ENCODE measurements around the gene ARHGEF40. TPM values are rescaled to one million over a fixed set of nuclear protein-coding genes. Genes with fewer than 3 reads are reported as not detected.

The ARHGEF40 gene
- total RNA-seq, 3 donors from 2014 or later: 44.3 to 69.3 (median 47.8) TPM

GRCh38 chr14:21030531-21030930 lies 39.6 kb upstream of the ARHGEF40 start:
- Histone ChIP-seq H3K4me1 (ENCODE audit: low read depth) (no peaks in the 10 kb centered on the region), H3K9me3 (no peaks in the 10 kb centered on the region), H3K36me3 (ENCODE audit: low read depth) (no peaks in the 10 kb centered on the region), H3K4me3 (no peak overlapping the region)
- intact Hi-C loops (cut with DNase I, micrococcal nuclease): no loop called here
- ATAC-seq: no peak
- DNase-seq: no peak
- TF ChIP-seq CTCF (IDR thresholded peaks at IDR 0.05): no peak

GRCh38 chr14:21032326-21033132 lies 37.6 kb upstream of the ARHGEF40 start:
- TF ChIP-seq CTCF (IDR thresholded peaks at IDR 0.05): no peak
- H3K4me3 ChIP-seq: no peak overlapping the region
- no peaks in the 10 kb centered on the region for H3K4me1 ChIP-seq (ENCODE audit: low read depth)
- intact Hi-C loops (cut with DNase I, micrococcal nuclease): no loop called here
- no peaks in the 10 kb centered on the region for H3K9me3 ChIP-seq
- ATAC-seq: no peak
- no peaks in the 10 kb centered on the region for H3K36me3 ChIP-seq (ENCODE audit: low read depth)
- DNase-seq: no peak

GRCh38 chr14:21033133-21033698 lies 36.9 kb upstream of the ARHGEF40 start:
- intact Hi-C loops (cut with DNase I, micrococcal nuclease): no loop called here
- Histone ChIP-seq H3K4me1 (ENCODE audit: low read depth) (peaks cover 3% of the 10 kb centered on the region), H3K36me3 (ENCODE audit: low read depth) (no peaks in the 10 kb centered on the region), H3K4me3 (no peak overlapping the region), H3K9me3 (no peaks in the 10 kb centered on the region)
- ATAC-seq: no peak
- no peak for DNase-seq
- no peak for TF ChIP-seq CTCF (IDR thresholded peaks at IDR 0.05)

- Histone ChIP-seq H3K36me3 (ENCODE audit: low read depth) (no peaks in the 10 kb centered on the region), H3K4me1 (ENCODE audit: low read depth) (peaks cover 17% of the 10 kb centered on the region), H3K4me3 (no peak within 1 kb of the TSS), H3K9me3 (no peaks in the 10 kb centered on the region)
- intact Hi-C loops (cut with DNase I, micrococcal nuclease): no loop called here
- no peak for TF ChIP-seq CTCF (IDR thresholded peaks at IDR 0.05)
- DNase-seq (no peak), ATAC-seq (no peak)
These were observed 35.4 kb upstream of the ARHGEF40 start, which contains the start of gene RNASE13 for GRCh38 chr14:21034707-21035106. Gene RNASE13, minus strand, starts transcription at chr14:21034807. Its CDS starts 519 bp downstream, at chr14:21034288.

- no peak overlapping the region for H3K4me3 ChIP-seq
- DNase-seq (no peak), ATAC-seq (no peak)
- intact Hi-C loops (cut with DNase I, micrococcal nuclease): no loop called here
- peaks cover 20% of the 10 kb centered on the region for H3K4me1 ChIP-seq (ENCODE audit: low read depth)
- no peak for TF ChIP-seq CTCF (IDR thresholded peaks at IDR 0.05)
- H3K9me3 ChIP-seq: no peaks in the 10 kb centered on the region
- H3K36me3 ChIP-seq (ENCODE audit: low read depth): no peaks in the 10 kb centered on the region
These were observed 33.4 kb upstream of the ARHGEF40 start for GRCh38 chr14:21036751-21037150.

Data from mucosa of descending colon (tissue), 3 donors.